WTC11 (cell line): ENCODE results near the gene PLEKHA5.

ENCODE experiments used
- CBFB ChIP-seq: sonication (generic); formaldehyde crosslinking; IDR thresholded peaks from 2 replicates; pipeline ENCODE4 v1.8.1; 2022; ENCODE audit warnings: mild to moderate bottlenecking, low read depth, missing genetic modification reagents
- KAT7 ChIP-seq: sonication (generic); formaldehyde crosslinking; IDR thresholded peaks from 2 replicates; pipeline ENCODE4 v1.8.1; 2023; ENCODE audit warnings: missing genetic modification reagents, mild to moderate bottlenecking, borderline replicate concordance
- PRDM15 ChIP-seq: sonication (generic); formaldehyde crosslinking; IDR thresholded peaks from 2 replicates; pipeline ENCODE4 v1.8.0; 2022; ENCODE audit warnings: missing genetic modification reagents

DNA sequence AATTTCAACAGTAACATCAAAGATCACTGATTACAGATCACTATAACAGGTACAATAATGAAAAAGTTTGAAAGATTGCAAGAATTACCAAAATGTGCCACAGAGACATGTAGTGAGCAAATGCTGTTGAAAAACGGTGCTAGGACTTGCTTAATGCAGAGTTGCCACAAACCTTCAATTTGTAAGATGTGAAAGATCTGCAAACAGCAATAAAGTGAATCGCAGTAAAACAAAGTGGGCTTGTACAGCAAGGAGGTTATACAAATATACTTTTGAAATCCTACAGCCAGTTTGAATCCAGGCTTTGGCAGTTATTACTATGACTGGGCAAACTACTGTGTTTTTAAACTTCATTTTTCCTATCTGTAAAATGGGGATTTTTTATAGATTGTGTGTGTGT is 1.0 kb upstream of the PLEKHA5 start:
- TF ChIP-seq PRDM15 (CRISPR knock-in tag) (no peak), KAT7 (CRISPR knock-in tag) (no peak), CBFB (CRISPR knock-in tag) (no peak)
